Gastroesophageal sphincter (tissue), 3 donors: ENCODE measurements around the gene PPTC7.

Source experiments
- POLR2A ChIP-seq, 2 donors: fragments of 450-650 bp; IDR thresholded peaks; one replicate each; pipeline ENCODE4 v1.6.1; 2017; ENCODE audit warnings: antibody characterized with exemption in 2 of 2, mild to moderate bottlenecking in 2 of 2, moderate library complexity in 1 of 2
- POLR2AphosphoS5 ChIP-seq: sonication (generic); formaldehyde crosslinking; IDR thresholded peaks from one replicate; pipeline ENCODE4 v1.6.1; 2017; ENCODE audit warnings: antibody characterized with exemption
- TF ChIP-seq, protein P1 (sequence below), 4 experiments: fragments of 200-600 bp in 2 of 4; fragments of 450-650 bp in 2 of 4; sonication (generic) in 1 of 4; IDR thresholded peaks; one replicate each; pipeline ENCODE4 v1.5.1; 2017 to 2019; ENCODE audit warnings: antibody characterized with exemption in 4 of 4, mild to moderate bottlenecking in 2 of 4, moderate library complexity in 2 of 4

DNA sequence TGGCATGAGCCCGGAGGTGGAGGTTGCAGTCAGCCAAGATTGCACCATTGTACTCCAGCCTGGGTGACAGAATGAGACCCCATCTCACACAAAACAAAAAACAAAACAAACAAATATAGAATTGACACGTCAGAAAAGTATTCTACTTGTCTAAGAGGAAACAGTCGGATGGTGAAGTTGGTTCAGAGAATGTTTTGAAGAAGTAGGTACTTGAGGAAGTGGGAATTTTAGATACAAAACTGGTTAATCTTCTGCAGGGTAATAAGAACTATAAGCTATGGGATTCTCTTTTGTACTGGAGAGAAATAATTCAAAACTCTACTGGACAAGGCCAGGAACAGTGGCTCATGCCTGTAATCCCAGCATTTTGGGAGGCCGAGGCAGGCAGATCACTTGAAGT is 16.2 kb upstream of the PPTC7 start:
- TF ChIP-seq POLR2AphosphoS5 (no peak), POLR2A (IDR thresholded peaks at IDR 0.05) (no peak)
- TF ChIP-seq, protein P1, sequence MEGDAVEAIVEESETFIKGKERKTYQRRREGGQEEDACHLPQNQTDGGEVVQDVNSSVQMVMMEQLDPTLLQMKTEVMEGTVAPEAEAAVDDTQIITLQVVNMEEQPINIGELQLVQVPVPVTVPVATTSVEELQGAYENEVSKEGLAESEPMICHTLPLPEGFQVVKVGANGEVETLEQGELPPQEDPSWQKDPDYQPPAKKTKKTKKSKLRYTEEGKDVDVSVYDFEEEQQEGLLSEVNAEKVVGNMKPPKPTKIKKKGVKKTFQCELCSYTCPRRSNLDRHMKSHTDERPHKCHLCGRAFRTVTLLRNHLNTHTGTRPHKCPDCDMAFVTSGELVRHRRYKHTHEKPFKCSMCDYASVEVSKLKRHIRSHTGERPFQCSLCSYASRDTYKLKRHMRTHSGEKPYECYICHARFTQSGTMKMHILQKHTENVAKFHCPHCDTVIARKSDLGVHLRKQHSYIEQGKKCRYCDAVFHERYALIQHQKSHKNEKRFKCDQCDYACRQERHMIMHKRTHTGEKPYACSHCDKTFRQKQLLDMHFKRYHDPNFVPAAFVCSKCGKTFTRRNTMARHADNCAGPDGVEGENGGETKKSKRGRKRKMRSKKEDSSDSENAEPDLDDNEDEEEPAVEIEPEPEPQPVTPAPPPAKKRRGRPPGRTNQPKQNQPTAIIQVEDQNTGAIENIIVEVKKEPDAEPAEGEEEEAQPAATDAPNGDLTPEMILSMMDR (IDR thresholded peaks at IDR 0.05), result no peak
